ENCODE results near the gene MGAT5B. TPM values are rescaled to one million over a fixed set of nuclear protein-coding genes. Genes with fewer than 3 reads are reported as not detected.

MGAT5B gene
- total and polyA plus RNA-seq, 2 experiments from 2014 or later: 1.6 to 10.0 TPM

DNA sequence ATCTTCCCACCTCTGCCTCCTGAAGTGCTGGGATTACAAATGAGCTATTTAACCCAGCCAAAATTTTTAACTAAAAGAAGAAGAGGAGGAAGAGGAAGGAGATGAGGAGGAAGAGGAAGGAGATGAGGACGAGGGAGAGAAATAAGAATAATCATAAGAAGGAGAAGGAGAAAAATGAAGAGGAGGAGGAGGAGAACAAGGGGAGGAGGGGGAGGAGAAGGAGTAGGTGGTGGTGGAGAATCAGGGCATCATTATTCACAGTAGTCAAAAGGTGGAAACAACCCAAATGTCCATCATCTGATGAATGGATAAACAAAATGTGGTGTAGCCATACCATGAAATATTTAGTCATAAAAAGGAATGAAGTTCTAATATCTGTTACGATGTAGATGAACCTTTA lies 21.2 kb upstream of the MGAT5B start:
- H3K27me3 Mint-ChIP-seq (ENCODE audit: insufficient read depth, low read depth, poor library complexity): peaks cover 9% of the 10 kb centered on the region
- H3K36me3 ChIP-seq (ENCODE audit: insufficient read depth): no peaks in the 10 kb centered on the region; the same call in 1 of the 2 replicates
- H3K27ac ChIP-seq (ENCODE audit: low read depth): no peak overlapping the region
- no peak overlapping the region for H2AFZ ChIP-seq
- H4K20me1 ChIP-seq (replicated peaks; ENCODE audit: insufficient read depth): no peaks in the 10 kb centered on the region; the same call in 1 of the 2 replicates
- no peak overlapping the region for H3K27ac Mint-ChIP-seq
- H3K4me3 Mint-ChIP-seq: no peak overlapping the region
- ATAC-seq (no peak), DNase-seq (ENCODE audit: low spot score) (no peak)
- H3K4me1 Mint-ChIP-seq: peaks cover 22% of the 10 kb centered on the region
- H3K4me3 ChIP-seq: no peak overlapping the region
- no peaks in the 10 kb centered on the region for H3K79me2 ChIP-seq (replicated peaks; ENCODE audit: insufficient read depth)
- H3K36me3 Mint-ChIP-seq (ENCODE audit: low read depth): no peaks in the 10 kb centered on the region
- no peaks in the 10 kb centered on the region for H3F3A ChIP-seq (replicated peaks; ENCODE audit: low read depth)
- no peaks in the 10 kb centered on the region for H3K27me3 ChIP-seq (ENCODE audit: insufficient read depth)
- TF ChIP-seq ZNF114 (CRISPR knock-in tag; IDR thresholded peaks at IDR 0.05) (no peak), EZH2phosphoT487 (IDR thresholded peaks at IDR 0.05; ENCODE audit: unreplicated experiment) (no peak), ZNF331 (CRISPR knock-in tag; IDR thresholded peaks at IDR 0.05; ENCODE audit: low read depth) (no peak), JUNB (IDR thresholded peaks at IDR 0.05; ENCODE audit: unreplicated experiment) (no peak), STAT1 (IDR thresholded peaks at IDR 0.05; ENCODE audit: unreplicated experiment) (no peak), NANOG (IDR thresholded peaks at IDR 0.05; ENCODE audit: borderline replicate concordance) (no peak), CREB1 (CRISPR knock-in tag; IDR thresholded peaks at IDR 0.05; ENCODE audit: low read depth) (no peak), POLR2AphosphoS5 (IDR thresholded peaks at IDR 0.05; ENCODE audit: low read depth) (no peak), EZH2 (IDR thresholded peaks at IDR 0.05; ENCODE audit: low read depth, unreplicated experiment) (no peak)
- TF ChIP-seq, protein P1, sequence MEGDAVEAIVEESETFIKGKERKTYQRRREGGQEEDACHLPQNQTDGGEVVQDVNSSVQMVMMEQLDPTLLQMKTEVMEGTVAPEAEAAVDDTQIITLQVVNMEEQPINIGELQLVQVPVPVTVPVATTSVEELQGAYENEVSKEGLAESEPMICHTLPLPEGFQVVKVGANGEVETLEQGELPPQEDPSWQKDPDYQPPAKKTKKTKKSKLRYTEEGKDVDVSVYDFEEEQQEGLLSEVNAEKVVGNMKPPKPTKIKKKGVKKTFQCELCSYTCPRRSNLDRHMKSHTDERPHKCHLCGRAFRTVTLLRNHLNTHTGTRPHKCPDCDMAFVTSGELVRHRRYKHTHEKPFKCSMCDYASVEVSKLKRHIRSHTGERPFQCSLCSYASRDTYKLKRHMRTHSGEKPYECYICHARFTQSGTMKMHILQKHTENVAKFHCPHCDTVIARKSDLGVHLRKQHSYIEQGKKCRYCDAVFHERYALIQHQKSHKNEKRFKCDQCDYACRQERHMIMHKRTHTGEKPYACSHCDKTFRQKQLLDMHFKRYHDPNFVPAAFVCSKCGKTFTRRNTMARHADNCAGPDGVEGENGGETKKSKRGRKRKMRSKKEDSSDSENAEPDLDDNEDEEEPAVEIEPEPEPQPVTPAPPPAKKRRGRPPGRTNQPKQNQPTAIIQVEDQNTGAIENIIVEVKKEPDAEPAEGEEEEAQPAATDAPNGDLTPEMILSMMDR (conservative IDR thresholded peaks at IDR 0.05; ENCODE audit: low read depth in 2 of 2): no peak
- TF ChIP-seq, protein P2, sequence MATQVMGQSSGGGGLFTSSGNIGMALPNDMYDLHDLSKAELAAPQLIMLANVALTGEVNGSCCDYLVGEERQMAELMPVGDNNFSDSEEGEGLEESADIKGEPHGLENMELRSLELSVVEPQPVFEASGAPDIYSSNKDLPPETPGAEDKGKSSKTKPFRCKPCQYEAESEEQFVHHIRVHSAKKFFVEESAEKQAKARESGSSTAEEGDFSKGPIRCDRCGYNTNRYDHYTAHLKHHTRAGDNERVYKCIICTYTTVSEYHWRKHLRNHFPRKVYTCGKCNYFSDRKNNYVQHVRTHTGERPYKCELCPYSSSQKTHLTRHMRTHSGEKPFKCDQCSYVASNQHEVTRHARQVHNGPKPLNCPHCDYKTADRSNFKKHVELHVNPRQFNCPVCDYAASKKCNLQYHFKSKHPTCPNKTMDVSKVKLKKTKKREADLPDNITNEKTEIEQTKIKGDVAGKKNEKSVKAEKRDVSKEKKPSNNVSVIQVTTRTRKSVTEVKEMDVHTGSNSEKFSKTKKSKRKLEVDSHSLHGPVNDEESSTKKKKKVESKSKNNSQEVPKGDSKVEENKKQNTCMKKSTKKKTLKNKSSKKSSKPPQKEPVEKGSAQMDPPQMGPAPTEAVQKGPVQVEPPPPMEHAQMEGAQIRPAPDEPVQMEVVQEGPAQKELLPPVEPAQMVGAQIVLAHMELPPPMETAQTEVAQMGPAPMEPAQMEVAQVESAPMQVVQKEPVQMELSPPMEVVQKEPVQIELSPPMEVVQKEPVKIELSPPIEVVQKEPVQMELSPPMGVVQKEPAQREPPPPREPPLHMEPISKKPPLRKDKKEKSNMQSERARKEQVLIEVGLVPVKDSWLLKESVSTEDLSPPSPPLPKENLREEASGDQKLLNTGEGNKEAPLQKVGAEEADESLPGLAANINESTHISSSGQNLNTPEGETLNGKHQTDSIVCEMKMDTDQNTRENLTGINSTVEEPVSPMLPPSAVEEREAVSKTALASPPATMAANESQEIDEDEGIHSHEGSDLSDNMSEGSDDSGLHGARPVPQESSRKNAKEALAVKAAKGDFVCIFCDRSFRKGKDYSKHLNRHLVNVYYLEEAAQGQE (IDR thresholded peaks at IDR 0.05; ENCODE audit: unreplicated experiment): no peak
- TF ChIP-seq, protein P3, sequence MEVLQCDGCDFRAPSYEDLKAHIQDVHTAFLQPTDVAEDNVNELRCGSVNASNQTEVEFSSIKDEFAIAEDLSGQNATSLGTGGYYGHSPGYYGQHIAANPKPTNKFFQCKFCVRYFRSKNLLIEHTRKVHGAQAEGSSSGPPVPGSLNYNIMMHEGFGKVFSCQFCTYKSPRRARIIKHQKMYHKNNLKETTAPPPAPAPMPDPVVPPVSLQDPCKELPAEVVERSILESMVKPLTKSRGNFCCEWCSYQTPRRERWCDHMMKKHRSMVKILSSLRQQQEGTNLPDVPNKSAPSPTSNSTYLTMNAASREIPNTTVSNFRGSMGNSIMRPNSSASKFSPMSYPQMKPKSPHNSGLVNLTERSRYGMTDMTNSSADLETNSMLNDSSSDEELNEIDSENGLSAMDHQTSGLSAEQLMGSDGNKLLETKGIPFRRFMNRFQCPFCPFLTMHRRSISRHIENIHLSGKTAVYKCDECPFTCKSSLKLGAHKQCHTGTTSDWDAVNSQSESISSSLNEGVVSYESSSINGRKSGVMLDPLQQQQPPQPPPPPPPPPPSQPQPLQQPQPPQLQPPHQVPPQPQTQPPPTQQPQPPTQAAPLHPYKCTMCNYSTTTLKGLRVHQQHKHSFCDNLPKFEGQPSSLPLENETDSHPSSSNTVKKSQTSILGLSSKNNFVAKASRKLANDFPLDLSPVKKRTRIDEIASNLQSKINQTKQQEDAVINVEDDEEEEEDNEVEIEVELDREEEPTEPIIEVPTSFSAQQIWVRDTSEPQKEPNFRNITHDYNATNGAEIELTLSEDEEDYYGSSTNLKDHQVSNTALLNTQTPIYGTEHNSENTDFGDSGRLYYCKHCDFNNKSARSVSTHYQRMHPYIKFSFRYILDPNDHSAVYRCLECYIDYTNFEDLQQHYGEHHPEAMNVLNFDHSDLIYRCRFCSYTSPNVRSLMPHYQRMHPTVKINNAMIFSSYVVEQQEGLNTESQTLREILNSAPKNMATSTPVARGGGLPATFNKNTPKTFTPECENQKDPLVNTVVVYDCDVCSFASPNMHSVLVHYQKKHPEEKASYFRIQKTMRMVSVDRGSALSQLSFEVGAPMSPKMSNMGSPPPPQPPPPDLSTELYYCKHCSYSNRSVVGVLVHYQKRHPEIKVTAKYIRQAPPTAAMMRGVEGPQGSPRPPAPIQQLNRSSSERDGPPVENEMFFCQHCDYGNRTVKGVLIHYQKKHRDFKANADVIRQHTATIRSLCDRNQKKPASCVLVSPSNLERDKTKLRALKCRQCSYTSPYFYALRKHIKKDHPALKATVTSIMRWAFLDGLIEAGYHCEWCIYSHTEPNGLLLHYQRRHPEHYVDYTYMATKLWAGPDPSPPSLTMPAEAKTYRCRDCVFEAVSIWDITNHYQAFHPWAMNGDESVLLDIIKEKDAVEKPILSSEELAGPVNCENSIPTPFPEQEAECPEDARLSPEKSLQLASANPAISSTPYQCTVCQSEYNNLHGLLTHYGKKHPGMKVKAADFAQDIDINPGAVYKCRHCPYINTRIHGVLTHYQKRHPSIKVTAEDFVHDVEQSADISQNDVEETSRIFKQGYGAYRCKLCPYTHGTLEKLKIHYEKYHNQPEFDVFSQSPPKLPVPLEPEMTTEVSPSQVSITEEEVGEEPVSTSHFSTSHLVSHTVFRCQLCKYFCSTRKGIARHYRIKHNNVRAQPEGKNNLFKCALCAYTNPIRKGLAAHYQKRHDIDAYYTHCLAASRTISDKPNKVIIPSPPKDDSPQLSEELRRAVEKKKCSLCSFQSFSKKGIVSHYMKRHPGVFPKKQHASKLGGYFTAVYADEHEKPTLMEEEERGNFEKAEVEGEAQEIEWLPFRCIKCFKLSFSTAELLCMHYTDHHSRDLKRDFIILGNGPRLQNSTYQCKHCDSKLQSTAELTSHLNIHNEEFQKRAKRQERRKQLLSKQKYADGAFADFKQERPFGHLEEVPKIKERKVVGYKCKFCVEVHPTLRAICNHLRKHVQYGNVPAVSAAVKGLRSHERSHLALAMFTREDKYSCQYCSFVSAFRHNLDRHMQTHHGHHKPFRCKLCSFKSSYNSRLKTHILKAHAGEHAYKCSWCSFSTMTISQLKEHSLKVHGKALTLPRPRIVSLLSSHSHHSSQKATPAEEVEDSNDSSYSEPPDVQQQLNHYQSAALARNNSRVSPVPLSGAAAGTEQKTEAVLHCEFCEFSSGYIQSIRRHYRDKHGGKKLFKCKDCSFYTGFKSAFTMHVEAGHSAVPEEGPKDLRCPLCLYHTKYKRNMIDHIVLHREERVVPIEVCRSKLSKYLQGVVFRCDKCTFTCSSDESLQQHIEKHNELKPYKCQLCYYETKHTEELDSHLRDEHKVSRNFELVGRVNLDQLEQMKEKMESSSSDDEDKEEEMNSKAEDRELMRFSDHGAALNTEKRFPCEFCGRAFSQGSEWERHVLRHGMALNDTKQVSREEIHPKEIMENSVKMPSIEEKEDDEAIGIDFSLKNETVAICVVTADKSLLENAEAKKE (CRISPR knock-in tag; IDR thresholded peaks at IDR 0.05): no peak
- TF ChIP-seq, protein P4, sequence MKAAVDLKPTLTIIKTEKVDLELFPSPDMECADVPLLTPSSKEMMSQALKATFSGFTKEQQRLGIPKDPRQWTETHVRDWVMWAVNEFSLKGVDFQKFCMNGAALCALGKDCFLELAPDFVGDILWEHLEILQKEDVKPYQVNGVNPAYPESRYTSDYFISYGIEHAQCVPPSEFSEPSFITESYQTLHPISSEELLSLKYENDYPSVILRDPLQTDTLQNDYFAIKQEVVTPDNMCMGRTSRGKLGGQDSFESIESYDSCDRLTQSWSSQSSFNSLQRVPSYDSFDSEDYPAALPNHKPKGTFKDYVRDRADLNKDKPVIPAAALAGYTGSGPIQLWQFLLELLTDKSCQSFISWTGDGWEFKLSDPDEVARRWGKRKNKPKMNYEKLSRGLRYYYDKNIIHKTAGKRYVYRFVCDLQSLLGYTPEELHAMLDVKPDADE (IDR thresholded peaks at IDR 0.05): no peak
- H3K4me2 ChIP-seq: no peak overlapping the region
- no peaks in the 10 kb centered on the region for H3K9me2 ChIP-seq (ENCODE audit: insufficient read depth)
- peaks cover 10% of the 10 kb centered on the region for H3K4me1 ChIP-seq (ENCODE audit: insufficient read depth)
- no peaks in the 10 kb centered on the region for H3K9me3 Mint-ChIP-seq
